HepG2 (cell line): ENCODE results near the gene SATB1. TPM values are rescaled to one million over a fixed set of nuclear protein-coding genes. Genes with fewer than 3 reads are reported as not detected.

Experiments
- BHLHE40 ChIP-seq: IDR thresholded peaks from 2 replicates; pipeline ENCODE4 v1.6.1; 2011; ENCODE audit warnings: low read length, improper control_type of control experiment
- HNRNPL ChIP-seq: fragments of 200-400 bp; formaldehyde crosslinking; IDR thresholded peaks from 2 replicates; pipeline ENCODE4 v1.6.1; 2017; ENCODE audit warnings: mild to moderate bottlenecking, low read depth, low read length
- PREB ChIP-seq: sonication (generic); formaldehyde crosslinking; IDR thresholded peaks from 2 replicates; pipeline ENCODE4 v1.4.0; 2020; ENCODE audit warnings: missing genetic modification reagents
- RFXAP ChIP-seq: sonication (generic); formaldehyde crosslinking; IDR thresholded peaks from 2 replicates; pipeline ENCODE4 v1.4.0; 2020; ENCODE audit warnings: missing genetic modification reagents, borderline replicate concordance
- SP4 ChIP-seq: sonication (generic); formaldehyde crosslinking; IDR thresholded peaks from 2 replicates; pipeline ENCODE4 v1.8.1; 2023; ENCODE audit warnings: mild to moderate bottlenecking, missing genetic modification reagents
- ZMYM3 ChIP-seq: sonication (generic); formaldehyde crosslinking; IDR thresholded peaks from 2 replicates; pipeline ENCODE4 v1.5.1; 2020; ENCODE audit warnings: mild to moderate bottlenecking, missing genetic modification reagents
- ZNF329 ChIP-seq: sonication (generic); formaldehyde crosslinking; IDR thresholded peaks from 2 replicates; pipeline ENCODE4 v1.9.0; 2021; ENCODE audit warnings: low read depth, mild to moderate bottlenecking, missing genetic modification reagents
- ZNF512 ChIP-seq: sonication (generic); formaldehyde crosslinking; IDR thresholded peaks from 2 replicates; pipeline ENCODE4 v1.4.0; 2020; ENCODE audit warnings: mild to moderate bottlenecking, missing genetic modification reagents
- ZNF850 ChIP-seq: sonication (generic); formaldehyde crosslinking; conservative IDR thresholded peaks from 2 replicates; pipeline ENCODE4 v1.9.0; 2021; ENCODE audit warnings: mild to moderate bottlenecking, missing genetic modification reagents
- polyA plus RNA-seq, 8 experiments: library from polyadenylated mRNA; depleted of rRNA in 3 of 8; stranded (reverse) in 7 of 8; unstranded in 1 of 8; fragments of >200 nt; fragmentation: Illumina TruSeq in 4 of 8; extraction: Trizol in 4 of 8; gene quantifications; 2 replicates each; pipeline versions ENCODE4 v1.2.1 to v1.2.3, GENCODE V29; 2011 to 2016; ENCODE audit warnings: low read depth in 4 of 8, missing spikeins in 1 of 8, mixed read lengths in 1 of 8; ENCODE audit not compliant: insufficient read depth in 1 of 8
- total RNA-seq, 5 experiments: library from RNA; depleted of rRNA; stranded (reverse); fragments of >200 nt; fragmentation: Illumina TruSeq; extraction: Trizol; gene quantifications; 2 replicates each; pipeline ENCODE4 v1.2.3, GENCODE V29; 2016; ENCODE audit warnings: low read depth in 1 of 5
- TF ChIP-seq, protein P1 (sequence below): IDR thresholded peaks from 2 replicates; pipeline ENCODE4 v1.6.1; 2016; ENCODE audit warnings: missing compliant biosample characterization, missing genetic modification reagents, borderline replicate concordance
- TF ChIP-seq, protein P2 (sequence below): sonication (generic); formaldehyde crosslinking; IDR thresholded peaks from 2 replicates; pipeline ENCODE4 v1.4.0; 2020; ENCODE audit warnings: mild to moderate bottlenecking, missing genetic modification reagents

Gene SATB1
- total and polyA plus RNA-seq, 2 of the 13 experiments (the other 11 are each of a cell fraction or from before 2014, with no cell fraction given): 0.03 TPM; not detected in 1

DNA sequence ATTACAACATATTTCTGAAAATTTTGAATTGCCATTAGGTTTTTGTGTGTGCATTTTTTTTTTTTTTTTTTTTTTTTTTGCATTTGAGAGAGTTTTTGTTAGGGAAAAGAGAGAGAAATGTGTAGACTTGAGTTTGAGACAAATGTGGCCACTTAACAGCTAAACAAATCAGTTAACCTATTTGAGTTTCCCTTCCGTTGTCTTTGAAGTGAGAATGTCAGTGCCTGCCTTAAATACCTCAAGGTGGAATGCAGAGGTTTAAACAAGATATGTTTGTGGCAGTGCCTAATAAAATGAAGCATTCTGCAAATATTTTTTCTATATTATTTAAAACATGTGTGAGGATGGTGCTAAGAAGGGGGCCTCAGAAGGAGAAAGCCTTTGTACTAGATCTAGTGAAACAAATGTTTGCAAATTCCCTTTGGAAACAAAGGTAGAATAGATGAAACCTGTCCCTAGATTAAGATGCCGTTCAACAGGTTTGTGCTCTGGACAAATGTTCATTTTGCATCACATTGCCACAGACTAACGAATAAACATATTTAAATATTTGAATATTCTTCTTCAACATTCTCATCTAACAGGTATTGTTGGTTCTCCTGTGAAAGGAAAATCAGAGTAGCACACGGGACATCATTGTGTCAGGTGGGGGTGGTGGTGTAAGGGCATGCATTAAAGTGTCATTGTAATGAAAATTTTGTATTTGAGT is 80.7 kb downstream of the SATB1 start (continued):
- no peak for TF ChIP-seq PREB (CRISPR knock-in tag)
- TF ChIP-seq RFXAP (CRISPR knock-in tag): no peak
- TF ChIP-seq ZNF850: no peak
- TF ChIP-seq ZNF512 (CRISPR knock-in tag): no peak
- TF ChIP-seq BHLHE40: no peak
- no peak for TF ChIP-seq SP4 (CRISPR knock-in tag)
- no peak for TF ChIP-seq ZMYM3 (CRISPR knock-in tag)
- no peak for TF ChIP-seq HNRNPL
- no peak for TF ChIP-seq ZNF329 (CRISPR knock-in tag)
- TF ChIP-seq, protein P1, sequence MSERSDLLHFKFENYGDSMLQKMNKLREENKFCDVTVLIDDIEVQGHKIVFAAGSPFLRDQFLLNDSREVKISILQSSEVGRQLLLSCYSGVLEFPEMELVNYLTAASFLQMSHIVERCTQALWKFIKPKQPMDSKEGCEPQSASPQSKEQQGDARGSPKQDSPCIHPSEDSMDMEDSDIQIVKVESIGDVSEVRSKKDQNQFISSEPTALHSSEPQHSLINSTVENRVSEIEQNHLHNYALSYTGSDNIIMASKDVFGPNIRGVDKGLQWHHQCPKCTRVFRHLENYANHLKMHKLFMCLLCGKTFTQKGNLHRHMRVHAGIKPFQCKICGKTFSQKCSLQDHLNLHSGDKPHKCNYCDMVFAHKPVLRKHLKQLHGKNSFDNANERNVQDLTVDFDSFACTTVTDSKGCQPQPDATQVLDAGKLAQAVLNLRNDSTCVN (CRISPR knock-in tag): no peak
- TF ChIP-seq, protein P2, sequence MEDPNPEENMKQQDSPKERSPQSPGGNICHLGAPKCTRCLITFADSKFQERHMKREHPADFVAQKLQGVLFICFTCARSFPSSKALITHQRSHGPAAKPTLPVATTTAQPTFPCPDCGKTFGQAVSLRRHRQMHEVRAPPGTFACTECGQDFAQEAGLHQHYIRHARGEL: no peak
- TF ChIP-seq, all 625 proteins: peak for 0
